NB4 (cell line): ENCODE measurements around the gene C1orf87.

Experiments
- CTCF ChIP-seq: IDR thresholded peaks from one replicate; pipeline ENCODE4 v1.5.1; 2012; ENCODE audit warnings: low read depth, low read length
- POLR2A ChIP-seq: IDR thresholded peaks from 2 replicates; pipeline ENCODE4 v1.6.1; 2011; ENCODE audit warnings: mild to moderate bottlenecking; ENCODE audit not compliant: insufficient read length; ENCODE audit errors: extremely low read depth

DNA sequence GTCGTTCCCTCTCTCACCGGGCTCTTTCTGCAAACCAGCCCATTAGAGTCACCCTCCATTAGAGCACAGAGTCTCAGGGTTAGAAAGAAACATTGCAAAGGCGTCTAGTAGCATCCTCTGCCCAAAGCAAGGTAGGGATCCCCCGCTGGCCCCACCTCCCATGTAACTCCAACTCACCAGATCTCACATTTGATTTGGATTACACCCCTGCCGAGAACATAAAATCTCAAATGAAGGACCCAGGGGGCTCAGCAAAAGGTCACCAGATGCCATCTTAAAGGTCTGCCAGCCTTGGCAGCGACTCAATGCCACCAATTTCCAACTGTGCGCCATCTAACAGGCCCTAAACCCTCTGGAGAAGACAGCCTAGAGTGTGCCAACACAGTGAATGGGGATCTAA lies 14.1 kb downstream of the C1orf87 start:
- TF ChIP-seq CTCF = no peak
- TF ChIP-seq POLR2A = no peak
